ENCODE measurements around the gene CTIF. TPM values are rescaled to one million over a fixed set of nuclear protein-coding genes. Genes with fewer than 3 reads are reported as not detected.

The CTIF gene
- total RNA-seq, 1 donor from 2014 or later, result 84.3 TPM

- peak; percentile 93 for DNase-seq (ENCODE audit: low spot score)
- intact Hi-C loops (cut with DNase I), result loop anchor here (1.0 to 5.0 kb wide), 3 partner anchors 100 to 162 kb away; no protein-coding TSS in a partner anchor
Measured at GRCh38 chr18:48680339-48681250, 141.8 kb downstream of the CTIF start.

DNA sequence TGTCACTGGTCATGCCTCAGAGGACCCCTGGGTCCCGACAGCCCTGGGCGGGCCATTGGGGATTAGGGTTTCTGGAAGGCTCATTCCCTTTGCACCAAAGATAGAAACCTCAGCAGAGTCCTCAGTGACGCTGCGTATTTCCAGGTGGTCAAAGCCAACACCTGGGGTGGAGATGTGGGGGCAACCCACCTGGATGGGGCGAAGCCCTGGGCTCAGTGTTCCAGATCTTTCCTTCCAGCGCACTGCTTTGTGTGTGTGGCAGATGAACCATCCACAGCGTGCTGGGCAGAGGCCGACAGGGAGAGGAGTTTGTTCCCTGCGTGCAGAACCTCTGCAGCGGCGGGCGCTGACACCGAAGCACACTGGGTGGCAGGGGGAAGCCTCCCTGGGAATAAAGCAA is 143.9 kb downstream of the CTIF start:
- DNase-seq (ENCODE audit: low spot score), result no peak
- intact Hi-C loops (cut with DNase I), result loop anchor here (5.0 kb wide), 1 partner anchor 160 kb away; no protein-coding TSS in a partner anchor

- DNase-seq (ENCODE audit: low spot score), result no peak
- intact Hi-C loops (cut with DNase I), result loop anchor here (5.0 kb wide), 1 partner anchor 159 kb away; no protein-coding TSS in a partner anchor
Measured at GRCh38 chr18:48683197-48683596, 144.4 kb downstream of the CTIF start.

DNA sequence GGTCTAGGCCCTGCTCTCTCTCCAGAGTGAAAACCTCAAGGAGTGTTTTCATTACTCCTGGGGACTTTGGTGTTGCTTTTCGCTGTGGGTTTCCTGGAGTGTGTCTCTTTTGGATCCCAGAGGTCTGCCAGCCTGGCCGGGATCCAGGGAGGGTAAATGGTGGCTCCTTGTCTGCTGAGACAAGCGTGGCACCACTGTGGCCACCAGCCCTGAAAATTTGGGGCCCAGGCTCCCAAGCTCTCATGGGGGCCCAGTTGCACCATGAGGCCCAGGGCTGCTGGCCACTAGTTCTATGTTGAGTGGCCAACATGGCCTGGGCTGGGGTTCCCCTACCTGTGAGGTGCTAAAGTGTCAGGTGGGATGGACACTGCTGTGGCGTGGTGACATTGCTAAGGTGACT is 144.8 kb downstream of the CTIF start:
- DNase-seq (ENCODE audit: low spot score), result no peak
- intact Hi-C loops (cut with DNase I), result loop anchor here (5.0 kb wide), 1 partner anchor 159 kb away; no protein-coding TSS in a partner anchor

GRCh38 chr18:48687346-48688042 is 148.7 kb downstream of the CTIF start:
- intact Hi-C loops (cut with DNase I), result loop anchor here (2.0 kb wide), 1 partner anchor 21 kb away; no protein-coding TSS in a partner anchor
- no peak for DNase-seq (ENCODE audit: low spot score)

DNA sequence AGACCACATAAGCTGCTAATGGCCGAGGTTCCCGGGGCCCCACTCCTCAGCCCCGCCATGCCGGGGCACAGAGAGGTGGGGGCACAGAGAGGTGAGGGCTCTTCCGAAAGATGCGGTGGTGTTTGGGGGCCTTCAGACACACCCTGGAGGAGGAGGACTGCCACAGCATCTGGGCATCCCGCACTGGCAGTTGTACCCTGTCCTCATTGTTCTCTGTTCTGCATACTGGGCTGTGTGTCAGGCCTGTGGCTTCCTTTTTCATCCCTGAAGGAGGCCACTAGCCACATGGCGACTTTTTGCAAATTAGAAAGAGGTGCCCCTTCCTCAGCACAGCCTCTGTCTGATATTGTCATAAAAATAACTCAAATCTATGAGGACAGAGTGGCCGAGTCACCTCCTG is 150.1 kb downstream of the CTIF start:
- DNase-seq (ENCODE audit: low spot score), result no peak
- intact Hi-C loops (cut with DNase I), result no loop called here

- DNase-seq (ENCODE audit: low spot score), result no peak
- intact Hi-C loops (cut with DNase I), result no loop called here
Measured at GRCh38 chr18:48689548-48689947, 150.7 kb downstream of the CTIF start.

DNA sequence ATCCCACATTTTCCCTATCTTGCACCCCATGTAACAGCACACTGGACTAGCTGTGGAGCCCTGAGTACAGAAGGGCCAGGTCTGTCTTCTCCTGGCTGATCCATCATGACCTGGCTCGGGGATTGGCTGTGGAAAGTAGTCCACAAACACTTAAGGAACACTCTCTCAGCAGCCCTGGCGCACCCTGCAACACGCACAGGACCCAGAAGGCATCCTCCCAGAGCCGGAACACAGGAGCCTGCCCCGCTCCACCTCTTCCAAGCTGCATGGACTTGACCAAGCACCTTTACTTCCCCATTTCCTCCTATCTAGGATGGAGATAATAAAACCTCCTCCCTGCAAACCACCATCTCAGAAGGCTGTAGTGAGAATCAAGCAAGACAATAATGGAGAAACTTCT is 151.7 kb downstream of the CTIF start:
- intact Hi-C loops (cut with DNase I), result no loop called here
- DNase-seq (ENCODE audit: low spot score), result no peak

GRCh38 chr18:48693006-48693405 is 154.2 kb downstream of the CTIF start:
- DNase-seq (ENCODE audit: low spot score), result no peak
- intact Hi-C loops (cut with DNase I), result no loop called here

DNA sequence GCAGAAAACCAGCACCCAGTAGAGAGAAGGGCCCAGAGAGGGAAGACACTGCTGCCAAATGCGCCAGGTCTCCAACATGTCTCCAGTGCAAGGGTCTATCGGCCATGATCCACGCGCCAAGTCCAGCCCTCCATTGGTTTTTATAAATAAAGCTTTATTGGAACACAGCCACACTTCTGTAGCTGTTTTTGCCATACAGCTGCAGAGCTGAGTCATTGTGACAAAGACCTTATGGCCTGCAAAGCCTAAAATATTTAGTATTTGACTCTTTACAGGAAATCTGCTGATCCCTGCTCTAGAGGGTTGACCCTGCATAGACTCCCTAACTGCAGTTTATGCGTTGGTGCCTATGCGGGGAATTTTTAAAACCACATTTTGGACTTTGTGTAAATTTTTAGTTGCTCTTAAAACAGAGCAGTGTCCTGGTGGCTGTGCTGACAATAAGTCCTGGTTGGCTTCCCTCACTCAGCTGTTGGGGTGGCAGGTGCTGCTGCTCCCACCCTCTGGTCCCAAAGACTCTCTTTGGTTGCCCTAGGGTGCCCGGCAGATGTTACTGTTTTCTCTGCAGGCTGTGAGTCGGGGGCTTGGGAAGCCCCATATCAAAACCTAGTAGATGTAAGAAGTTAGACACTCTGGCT is 154.9 kb downstream of the CTIF start:
- DNase-seq (ENCODE audit: low spot score), result no peak
- intact Hi-C loops (cut with DNase I), result no loop called here

GRCh38 chr18:48694295-48694694 is 155.5 kb downstream of the CTIF start:
- DNase-seq (ENCODE audit: low spot score), result no peak
- intact Hi-C loops (cut with DNase I), result no loop called here

GRCh38 chr18:48695671-48696070 is 156.8 kb downstream of the CTIF start:
- intact Hi-C loops (cut with DNase I), result no loop called here
- DNase-seq (ENCODE audit: low spot score), result no peak

DNA sequence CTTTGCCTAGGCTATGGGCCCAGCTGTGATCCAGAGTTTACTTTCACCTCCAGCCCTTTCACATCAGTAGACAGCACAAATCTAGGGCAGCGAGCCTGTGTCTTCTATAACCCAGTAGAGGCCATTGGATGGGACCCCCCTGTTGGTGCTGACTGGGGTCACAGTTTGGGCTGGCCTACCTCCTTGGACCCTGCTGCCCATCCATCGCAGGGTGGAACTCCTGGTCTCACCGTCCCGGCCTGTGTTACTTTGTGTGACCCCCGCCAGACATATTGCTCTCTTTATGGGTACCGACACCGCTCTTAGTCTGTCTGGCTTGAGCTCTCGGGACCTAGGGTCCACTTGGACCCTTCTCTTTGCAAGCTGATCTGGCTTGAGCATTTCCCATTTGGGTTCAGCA is 157.4 kb downstream of the CTIF start:
- intact Hi-C loops (cut with DNase I), result no loop called here
- no peak for DNase-seq (ENCODE audit: low spot score)

DNA sequence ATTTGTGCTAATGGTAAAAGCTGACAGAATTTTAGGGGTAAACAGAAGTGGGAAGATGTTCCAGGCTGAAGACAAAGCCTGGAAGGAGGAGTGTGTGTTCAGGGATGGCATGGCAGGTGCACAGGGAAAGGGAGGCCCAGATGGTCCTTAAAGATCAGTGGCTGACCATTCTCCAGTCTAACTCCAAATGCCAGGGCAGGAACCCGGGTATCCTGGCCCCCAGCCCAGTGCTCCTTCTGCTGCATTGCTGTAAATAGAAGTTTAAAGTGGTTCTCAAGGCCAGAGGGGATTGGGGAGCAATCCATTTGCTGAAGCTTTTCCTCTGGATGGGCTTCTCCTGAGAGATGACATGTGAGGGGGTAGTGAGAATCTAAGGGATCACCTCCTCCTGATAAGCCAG is 158.6 kb downstream of the CTIF start:
- intact Hi-C loops (cut with DNase I), result no loop called here
- DNase-seq (ENCODE audit: low spot score), result no peak

- intact Hi-C loops (cut with DNase I), result no loop called here
- no peak for DNase-seq (ENCODE audit: low spot score)
Measured at GRCh38 chr18:48698707-48699106, 159.9 kb downstream of the CTIF start.

DNA sequence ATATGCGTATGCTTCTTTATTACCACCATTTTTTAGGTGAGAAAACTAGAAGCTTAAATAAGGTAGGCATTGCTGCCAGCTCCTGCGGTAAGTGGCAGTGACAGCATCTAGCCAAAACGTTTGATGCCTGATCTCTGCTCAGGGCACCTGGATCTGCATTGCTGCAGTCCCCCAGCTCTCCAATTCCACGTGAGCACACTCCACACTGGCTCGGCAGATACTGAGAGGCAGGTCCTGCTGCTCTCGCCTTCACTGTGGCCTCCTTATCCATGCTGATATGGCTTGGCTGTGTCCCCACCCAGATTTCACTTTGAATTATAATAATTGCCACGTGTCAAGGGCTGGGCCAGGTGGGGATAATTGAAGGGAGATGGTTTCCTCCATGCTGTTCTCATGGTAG is 160.9 kb downstream of the CTIF start:
- no peak for DNase-seq (ENCODE audit: low spot score)
- intact Hi-C loops (cut with DNase I), result no loop called here

DNA sequence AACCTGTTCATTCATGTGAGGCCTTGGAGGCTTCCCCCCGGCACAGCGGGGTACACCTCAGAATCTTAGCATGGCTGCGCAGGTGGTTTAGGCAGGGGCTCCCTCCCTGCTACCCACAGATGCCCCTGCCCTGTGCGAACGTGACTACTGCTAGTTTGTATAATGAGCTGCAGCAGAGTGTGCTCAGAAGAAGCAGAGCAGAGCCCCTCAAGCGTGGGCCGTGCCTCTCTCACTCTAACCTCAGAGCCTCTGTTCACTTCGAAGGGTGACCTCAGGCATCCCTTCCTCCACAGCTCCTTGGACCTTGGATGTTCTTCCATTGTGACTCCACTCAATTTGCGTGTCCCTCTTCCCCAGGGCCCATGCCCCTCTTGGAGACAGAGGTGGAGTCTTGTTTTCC is 161.6 kb downstream of the CTIF start:
- intact Hi-C loops (cut with DNase I), result no loop called here
- no peak for DNase-seq (ENCODE audit: low spot score)

DNA sequence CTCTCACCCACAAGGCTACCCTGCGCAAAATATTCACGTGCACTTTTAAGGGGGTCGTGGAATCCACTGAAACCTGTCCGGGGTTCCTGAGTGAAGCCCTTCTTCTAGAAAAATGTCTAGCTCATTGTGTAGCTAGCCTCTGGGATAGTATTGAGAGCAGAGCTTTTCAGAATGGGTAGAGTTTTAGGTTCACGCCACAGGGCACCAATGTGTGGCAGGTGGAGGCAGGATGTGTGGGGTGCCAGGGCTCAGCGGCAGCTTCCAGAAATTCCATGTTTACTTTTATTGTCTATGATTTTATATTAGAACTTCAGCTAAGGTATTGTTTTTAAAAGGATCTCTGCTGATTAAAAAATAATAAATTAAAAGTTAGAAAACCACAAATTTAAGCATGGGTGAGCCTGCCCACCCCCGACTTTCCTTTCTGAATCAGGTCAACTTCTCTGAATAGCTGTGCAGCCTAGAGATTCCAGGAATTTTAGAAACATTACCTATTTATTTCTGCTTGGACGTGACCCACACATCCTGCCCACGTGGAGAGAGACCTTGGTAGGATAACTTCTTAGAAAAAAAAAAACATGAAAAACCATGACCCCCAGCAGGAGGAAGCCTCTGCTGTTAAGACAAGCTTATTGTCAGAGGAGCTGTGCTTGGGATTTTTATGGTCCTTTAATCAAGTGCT is 163.7 kb downstream of the CTIF start:
- intact Hi-C loops (cut with DNase I), result no loop called here
- no peak for DNase-seq (ENCODE audit: low spot score)

GRCh38 chr18:48703028-48703386 is 164.2 kb downstream of the CTIF start:
- intact Hi-C loops (cut with DNase I), result no loop called here
- DNase-seq (ENCODE audit: low spot score), result no peak

DNA sequence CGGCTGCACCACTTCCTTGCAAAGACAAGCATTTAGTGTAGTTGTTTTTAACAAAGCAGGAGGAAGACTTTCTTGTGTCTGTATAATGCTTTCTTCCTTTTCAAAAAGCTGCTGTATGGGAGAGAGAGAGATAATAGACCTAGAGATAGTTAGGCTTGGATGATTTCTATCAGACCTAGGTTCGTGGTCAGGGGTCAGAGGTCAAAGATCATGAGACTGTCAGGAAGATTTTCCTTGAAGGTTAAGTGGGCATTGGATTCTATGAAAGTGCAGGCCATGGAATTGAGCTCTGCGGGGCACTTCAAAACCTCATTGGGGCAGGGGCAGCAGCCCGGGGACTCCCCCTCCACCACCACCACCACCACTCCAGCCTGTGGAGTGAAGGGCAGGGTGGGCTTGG is 164.6 kb downstream of the CTIF start:
- DNase-seq (ENCODE audit: low spot score), result no peak
- intact Hi-C loops (cut with DNase I), result no loop called here

All from cardiac septum (tissue), 1 donor.